Measurements from ENCODE around the gene FOXC1.

Gene FOXC1

DNA sequence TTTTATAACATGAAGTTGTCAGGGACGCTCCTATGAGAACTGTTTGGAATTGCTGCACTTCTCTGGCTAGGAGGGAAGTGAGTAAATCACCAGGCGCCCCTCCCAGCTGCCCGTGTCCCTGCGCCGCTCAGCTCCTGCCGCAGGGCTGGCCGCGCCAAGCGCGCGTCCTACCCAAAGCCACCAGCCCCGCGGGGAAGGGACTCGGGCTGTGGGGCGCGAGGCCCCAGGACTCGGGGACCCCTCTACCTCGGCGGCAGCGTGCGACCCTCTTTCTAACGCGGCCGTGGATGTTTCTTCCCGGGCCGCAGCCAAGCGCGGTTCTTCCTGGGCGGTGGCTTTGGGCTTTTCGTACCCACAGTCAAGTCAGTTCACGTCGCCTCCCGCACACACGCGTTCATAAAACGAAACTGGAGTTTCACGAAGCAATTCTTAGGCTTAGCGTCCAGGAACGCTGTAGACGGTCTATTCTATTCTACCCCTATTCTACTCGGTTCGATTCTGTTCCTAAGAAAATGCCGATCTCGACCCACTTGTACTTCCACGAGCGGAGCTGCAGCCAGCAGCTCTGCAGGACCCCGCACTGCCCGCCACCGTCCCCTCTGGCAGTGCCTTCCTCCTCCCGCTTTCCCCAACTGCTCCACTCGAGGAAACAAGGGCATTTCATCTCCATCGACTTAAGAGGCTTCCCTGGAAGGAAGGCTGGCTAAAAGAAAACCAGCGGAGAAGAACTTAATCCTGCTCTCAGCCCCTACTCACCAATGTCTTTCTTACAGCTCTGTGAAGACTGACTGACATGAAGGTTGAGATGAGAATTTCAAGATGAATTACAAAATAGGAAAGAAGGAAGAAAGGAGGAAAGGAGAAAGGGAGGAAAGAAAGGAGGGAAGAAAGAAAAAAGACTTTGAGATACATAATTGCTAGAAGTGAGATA lies 15.4 kb downstream of the FOXC1 start:
- no peak for FAIRE-seq

DNA sequence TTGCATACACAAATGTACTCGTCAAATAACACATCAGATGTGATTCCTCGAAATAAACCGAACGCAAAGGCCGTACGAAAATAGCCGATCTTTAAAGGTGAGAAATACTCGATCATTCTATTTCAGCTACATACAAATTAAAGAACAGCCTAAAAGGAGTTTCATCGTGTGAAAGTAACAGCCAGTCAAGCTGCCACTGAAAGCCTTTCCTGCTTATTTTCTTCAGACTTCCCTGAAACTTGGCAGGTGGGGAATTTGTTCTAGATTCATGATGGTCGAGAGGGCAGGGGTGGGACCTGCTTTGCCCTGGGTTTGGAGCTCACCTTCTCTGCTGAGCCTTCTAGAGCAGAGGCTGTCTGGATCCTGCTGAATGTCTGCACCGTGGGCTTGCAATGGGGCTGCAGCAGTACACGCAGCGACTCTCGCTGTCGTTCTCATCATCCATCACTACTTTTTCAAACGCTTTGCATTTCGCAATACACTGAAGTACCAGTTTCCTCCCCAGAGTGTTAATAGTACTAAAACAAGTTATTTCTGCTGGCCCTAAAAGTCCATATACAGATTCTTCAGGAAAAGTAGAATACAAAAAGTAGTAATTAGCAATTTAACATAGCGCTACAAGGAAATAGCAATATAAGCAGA lies 16.2 kb downstream of the FOXC1 start:
- FAIRE-seq: no peak

DNA sequence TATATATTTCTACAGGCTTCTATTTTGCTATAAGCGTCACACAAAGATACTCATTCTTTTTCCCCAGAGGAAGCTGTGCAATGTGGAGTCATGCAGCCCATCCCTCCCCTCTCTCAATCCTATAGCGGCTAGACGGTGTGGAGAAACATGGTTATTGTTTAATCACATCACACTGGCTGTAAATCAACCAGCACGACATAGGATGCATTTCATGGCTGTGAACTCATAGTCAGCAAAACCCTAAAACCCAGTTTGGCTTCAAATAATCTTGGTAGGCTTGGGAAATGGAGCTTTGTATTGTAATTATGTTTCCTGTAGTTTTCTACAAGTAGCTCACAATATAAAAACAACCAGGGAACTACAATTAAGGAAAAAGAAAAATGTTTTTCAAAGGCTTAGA lies 16.8 kb downstream of the FOXC1 start:
- FAIRE-seq: no peak

DNA sequence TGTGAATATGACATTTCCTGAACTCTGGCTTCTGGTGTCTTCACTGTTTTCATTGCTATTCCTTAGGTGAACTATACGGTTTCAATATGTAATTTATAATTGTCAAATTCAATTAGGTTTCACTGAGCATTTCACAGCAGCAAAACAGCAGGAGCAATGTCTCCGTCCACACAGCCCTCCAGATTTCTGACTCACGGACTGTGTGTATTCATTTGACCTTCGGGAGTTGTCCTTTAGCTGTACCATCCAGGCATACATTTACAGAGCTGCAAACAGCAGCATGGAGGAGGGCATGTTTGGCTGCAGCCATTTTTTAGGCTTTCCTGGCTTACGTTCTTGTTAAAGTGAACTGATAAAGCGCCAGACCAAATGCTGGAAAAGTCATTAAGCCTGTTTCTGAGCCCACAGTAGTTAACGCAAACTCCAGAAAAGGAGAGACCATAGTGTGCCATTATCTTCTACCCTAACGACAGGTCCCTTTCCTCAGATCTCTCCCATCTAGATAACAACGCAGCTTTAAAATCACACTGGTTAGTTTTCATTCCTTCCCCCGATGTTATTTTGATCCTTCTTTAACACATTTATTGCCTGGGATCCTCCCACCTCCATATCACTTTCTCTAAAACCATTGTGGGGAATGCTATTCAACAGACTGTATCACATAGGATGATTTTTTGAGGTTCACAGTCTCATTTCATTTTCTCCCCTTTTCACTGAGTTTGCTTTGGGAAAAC lies 18.3 kb downstream of the FOXC1 start:
- FAIRE-seq: no peak

DNA sequence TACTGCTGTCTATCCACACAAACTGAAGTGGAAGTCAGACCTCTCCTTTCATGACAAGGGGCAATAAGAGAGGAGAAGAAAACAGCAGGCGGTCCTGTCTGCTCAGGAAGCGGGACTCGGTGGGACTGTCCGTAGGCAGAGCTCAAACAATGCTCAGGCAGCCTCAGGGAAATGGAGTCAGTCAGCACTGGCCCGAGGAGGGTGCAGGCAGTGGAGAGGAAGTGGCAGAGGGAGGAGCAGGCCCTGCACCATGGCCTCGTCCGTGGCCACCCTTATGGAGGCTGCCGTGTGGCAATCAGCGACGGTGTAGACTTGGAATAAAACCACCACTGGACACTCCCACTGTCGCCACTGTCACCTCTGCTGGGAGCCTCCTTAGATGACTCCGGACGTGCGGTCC lies 19.6 kb downstream of the FOXC1 start:
- no peak for FAIRE-seq

DNA sequence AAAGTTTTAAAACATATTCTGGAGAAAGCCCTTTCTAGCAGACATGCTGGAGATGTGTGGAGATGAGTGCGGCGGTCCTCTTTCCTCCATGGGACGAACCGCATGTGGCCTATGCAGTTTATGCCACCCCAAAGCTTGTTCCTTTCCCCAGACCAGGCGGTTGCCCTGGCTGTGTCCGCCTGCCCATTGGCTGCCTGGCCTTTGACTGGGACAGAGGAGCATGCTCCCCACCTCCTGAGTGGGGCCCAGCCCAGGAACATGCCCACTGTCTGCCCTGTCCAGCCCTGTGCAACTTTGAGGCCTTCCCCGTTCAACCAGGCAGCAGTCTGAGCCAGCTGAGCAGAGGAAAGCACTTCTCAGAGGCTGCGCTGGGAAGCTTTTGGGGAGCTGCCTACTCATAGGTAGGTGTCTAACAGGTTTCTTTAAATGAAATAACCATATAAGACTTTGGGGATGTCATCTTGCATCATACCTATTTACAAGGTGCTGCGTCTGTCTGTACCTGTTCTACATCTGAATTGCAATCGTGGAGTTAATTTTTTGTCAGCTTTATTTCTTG lies 20.6 kb downstream of the FOXC1 start:
- FAIRE-seq: no peak

DNA sequence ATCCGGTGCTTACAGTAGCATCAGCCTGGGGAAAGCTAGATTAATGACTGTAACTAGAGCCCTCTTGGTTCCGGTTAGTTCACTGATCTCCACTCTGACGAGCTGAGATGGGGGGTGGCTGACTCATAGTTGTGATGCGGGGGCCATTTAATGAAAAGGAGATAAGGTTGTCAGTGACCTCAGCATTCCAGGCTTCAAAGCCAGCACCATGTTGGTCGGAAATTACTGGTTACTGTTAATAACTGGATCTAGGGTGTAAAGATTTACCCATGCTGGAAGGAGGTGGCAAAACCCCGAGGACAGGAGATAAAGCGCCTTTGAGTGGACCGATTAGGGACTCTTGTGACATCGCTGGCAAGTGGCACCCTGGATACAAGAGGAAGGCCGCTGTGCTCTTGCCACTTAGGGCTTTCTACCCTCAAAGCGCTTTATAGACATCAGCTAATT lies 21.1 kb downstream of the FOXC1 start:
- FAIRE-seq: no peak

DNA sequence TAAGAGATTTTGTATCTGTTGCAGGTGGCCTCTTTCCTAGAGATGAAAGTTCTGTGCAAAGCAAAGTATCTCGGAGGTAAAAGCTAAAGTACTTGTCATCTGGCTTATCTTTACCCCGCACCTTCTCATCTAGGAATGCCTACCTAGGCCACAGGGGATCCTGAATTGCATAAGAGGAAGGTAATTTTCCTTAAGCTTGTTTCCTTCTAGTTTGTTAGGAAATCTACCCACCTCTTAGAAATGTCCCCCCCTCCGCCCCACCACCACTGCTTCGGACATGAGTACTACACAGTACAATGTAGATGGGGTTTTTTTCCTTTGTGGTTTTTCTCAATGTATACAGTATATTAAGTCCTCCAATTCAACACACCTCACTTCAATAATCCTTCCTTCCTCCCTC lies 21.5 kb downstream of the FOXC1 start:
- no peak for FAIRE-seq

DNA sequence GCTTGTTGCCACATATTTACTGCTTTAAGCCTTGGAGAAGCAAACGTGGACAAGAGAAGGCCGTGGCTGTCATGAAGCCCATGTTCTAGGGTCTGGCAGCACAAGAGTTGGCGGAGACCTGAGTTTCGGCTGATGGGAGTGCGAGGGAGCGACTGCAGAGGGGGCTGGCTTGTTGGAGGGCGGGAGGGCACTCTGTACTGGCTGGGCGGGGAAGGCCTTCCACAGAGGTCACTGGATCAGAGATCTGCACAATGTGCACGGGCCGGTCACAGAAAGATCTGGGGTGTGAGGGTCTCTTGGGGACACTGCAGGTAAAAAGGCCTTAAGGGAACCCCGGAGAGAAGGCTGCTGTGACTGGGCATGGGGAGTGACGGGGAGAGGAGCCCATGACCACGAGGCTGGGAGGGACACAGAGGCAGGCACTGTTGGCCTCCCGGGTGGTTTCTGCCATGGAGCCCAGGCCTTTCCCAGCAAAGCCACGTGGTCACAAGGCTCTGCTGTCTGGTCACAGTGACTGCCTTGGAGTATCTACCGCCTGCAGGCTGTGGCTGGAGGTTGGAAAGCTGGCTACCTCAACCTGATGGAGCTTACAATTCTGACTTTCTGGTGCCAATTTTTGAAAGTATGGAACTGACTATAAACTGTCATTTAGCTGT lies 23.8 kb downstream of the FOXC1 start:
- FAIRE-seq: no peak

DNA sequence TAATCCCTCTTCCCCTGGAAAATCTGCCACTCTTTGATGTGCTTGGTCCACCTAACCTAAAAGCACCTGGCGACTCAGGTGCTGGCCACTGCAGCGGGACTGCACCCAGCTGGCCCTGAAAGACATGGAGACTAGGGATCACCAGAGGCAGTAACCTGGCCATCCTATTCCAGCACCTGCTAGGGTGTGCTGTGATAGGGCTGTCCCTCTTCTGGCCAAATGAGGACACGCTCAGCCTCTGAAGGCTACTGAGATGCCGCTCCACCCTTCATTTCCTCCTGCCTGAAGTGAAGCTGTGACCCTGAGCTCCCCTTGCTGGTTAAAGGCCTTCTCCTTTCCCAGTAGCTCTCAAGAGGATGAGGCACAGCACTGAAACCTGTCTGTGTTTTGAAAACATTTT lies 24.4 kb downstream of the FOXC1 start:
- FAIRE-seq: no peak

DNA sequence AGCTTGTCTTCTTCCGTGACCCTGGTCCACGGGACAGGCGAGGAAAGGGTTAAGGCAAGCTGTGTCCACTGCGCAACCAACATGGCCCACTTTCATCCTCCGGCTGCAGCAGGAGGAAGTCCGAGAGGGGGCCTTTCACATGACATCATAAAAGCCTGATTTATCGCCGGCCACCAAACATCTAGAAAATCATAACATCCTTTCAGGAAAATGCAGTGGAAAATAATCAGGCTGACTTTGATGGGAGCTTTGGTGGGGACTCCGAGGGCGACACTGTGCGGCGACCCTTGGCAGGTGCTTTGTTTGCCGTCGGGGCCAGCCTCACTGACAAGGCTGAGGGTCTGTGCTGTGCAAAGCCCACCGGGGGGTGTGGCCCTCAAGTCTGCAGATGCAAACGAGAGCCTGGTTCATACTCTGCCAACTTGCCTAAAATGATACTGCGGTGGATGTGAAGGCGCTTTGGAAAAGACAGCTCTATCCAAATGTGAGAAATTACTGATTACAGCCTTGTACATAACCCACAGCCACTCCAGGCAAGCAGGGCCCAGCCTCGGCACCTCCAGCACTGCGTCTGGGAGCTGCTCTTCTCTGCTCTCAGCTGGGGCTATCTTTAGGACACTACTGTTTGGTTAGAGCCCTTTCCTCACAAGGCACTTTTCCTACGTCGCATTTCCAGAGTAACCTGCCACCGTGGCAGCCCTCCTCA lies 25.7 kb downstream of the FOXC1 start:
- no peak for FAIRE-seq

DNA sequence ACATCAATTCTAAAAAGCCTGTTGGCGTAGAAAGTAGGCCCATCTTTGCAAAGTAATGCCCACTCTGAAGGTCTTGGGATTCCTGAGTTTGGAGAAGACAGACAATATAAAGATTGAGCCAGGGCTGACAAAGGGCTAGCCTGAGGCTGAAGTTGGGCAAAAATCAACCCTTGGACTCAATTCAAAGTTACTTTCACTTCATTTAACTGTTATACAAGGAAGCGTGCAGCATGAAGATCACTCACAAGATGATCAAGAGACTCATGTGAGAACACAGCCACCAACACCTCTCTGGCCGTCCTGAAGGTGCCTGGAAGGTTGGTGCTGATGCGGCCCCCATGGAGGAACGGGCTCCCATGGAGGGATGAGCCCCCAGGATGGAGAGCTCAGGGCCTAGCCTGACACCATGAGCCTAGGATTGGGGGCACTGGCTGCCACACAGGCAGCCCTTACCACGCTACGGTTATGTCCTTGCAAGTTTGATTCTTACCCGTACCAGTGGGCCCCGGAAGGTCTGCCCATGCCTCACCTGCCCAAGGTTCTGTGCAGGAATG lies 26.6 kb downstream of the FOXC1 start:
- no peak for FAIRE-seq

DNA sequence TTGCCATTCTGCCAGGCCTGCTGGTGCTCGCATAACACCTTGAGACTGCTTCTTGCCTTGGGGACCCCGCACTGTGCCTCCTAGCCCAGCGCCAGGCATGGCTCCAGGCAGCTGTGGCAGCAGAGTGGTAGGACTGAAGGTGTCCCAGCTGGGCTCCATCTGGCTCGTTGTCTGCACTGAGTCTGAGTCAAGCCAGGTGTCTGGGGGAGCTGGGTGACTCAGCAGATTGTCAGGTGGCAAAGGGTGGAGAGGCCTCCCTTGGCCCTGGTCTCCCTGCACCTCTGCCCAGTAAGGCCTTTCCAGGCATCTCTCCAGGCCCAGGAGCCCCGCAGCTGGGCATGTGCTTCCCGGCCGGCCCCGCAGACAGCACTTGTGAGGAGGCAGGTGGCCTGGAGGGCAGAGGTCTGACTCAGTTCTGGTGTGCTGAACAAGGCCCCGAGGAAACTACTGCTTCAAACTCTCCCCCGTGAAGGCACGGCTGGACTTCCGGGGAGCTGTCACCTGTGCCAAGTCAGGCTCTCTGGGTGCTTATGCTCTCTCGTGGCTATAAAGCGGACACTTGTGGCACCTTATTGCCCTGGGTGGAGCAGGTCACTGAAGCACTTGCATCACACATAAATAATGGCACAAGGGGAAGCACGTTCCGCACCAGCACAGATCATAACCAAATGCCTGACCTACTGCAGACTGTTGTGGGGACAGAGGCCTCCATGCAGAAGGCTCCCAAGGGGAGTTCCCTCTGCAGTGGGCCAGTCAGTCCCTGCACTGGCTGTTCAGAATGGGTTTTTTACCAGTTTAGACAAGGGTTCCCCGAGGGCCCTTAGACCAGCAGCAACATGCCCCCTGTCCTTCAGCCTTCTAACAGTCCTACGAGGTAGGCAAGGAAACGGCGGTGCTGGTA lies 27.5 kb downstream of the FOXC1 start:
- FAIRE-seq: no peak

DNA sequence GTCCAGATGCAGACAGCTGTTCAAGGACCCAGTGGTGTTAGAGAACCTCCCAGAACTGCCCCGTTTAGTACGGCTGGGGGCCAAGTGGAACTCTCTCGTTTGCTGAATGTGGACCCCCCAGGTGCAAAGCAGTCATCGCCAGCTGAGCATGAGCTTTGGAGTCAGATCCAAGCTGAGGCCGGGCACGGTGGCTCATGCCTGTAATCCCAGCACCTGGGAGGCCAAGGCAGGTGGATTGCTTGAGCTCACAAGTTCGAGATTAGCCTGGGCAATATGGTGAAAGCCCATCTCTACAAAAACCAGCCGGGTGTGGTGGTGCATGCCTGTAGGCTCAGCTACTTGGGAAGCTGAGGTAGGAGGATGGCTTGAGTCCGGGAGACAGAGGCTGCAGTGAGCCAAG lies 29.7 kb downstream of the FOXC1 start:
- FAIRE-seq: no peak

DNA sequence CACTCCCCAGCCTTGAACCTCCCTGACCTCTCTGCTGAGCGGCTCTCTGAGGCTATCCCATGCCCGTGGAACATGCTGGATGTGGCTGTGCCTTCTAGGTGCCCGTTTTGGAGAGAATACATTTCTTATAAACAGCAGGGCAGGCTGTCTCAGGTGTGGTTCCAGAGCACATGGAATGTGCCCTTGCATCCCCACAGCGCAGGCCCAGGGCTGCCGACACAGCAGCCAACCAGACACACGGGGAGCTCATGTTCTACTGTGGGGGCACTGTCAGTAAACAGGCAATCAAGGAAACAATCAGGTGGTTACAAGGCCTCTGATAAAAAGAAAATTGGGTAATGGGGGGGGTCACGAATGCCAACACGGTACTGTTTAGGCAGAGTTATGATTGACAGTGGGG lies 30.8 kb downstream of the FOXC1 start:
- FAIRE-seq: no peak

DNA sequence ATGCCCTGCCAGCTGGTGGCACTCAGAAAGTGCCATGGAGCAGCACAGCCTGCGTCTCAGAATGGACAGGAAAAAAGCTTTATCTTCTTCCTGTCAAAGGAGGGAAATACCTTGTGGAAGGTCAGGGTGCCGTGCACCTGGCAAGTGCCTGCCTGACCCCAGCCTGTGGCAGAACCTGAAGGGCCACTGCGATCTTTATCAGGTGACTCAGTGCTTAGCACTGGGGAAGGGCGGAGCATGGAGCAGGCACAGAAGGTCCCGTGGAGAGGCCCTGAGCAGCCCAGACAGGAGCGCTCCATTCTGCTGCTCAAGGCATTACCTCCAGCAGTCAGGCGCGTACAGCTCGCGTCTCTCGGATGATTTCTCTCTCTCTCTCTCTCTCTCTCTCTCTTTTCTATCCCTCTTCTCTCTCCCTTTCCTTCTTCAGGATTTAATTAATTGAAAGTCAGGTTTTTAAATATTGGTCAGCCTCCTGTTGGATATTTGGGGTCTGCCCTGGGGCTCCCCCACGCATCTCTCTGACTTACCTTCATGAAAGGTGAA lies 31.7 kb downstream of the FOXC1 start:
- FAIRE-seq: no peak

DNA sequence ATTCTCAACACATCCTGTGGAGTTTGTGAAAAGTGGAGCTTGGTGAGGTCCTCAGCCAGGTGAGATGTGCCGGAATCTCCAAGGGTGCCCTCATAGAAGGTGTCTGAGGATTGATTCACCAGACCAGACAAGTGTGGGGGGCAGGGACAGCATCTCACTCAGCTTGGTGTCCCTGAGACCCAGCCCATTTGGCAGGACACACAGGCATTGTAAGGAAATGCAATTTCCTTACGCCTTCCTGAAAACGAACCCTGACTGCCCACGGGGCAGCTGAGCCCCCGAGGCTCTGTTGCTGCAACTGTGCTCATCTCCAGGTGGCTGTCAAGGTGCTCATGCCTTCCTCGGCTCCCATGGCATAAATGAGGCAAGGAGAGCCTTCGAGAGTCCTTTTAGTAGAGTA lies 33.4 kb downstream of the FOXC1 start:
- no peak for FAIRE-seq

DNA sequence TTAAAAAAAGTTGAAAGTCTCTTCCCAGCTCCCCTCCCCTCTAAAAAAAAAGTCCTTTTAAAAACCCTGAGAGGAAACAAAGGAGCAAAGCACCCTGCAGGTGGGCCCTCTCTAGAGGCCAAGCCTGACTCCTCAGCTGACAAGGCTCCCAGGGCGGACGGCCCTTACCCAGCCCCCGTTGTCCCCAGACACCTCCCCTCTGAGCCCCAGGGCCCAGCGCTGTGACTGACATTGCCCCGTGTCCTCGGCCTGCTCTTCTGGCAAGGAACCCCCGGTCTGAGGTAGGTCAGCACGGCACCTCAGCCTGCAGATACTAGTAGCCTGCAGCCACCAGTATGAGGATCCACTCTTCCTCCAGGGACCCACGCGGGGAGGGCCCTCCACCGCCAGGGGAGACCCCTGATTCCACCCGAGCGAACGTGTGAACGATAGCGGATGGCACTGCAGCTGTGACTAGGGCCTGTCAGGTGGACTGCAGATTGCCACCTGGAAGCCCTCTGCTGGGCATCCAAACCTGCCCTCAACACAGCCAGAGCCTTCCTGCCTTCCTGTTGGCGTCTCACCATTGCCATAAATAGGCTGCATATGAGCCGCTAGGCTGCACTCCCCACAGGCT lies 34.2 kb downstream of the FOXC1 start:
- FAIRE-seq: no peak

DNA sequence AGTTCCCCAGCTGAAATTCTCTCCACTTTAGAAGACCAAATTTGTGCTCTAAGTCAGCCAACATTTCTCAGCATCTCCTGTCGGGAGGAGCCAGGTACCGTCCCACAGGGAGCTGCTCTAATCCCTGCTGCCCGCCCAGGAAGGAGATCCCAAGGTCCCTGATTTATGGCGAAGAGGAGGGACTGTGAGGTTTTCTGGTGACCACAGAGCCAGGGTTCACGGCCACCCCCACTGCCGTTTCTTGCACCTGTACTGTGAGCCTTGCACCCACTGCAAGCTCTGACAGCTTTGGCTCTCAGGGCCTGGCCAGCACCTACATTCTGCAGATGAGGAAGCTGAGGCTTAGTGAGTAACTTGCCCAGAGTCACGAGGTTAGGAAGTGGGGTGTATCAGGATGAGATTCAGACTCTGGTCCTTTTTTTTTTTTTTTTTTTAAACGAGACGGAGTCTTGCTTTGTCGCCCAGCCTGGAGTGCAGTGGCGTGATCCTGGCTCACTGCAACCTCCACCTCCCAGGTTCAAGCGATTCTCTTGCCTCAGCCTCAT lies 34.9 kb downstream of the FOXC1 start:
- FAIRE-seq: no peak
